K562 (cell line): ENCODE results near the gene MAPK13. TPM values are rescaled to one million over a fixed set of nuclear protein-coding genes. Genes with fewer than 3 reads are reported as not detected.
A peak's percentile ranks its signal among the peaks of the same experiment; 100 is the strongest.

ENCODE experiments used
- ADNP ChIP-seq: fragments of 200-800 bp; sonication (Bioruptor generic); IDR thresholded peaks from 2 replicates; pipeline ENCODE4 v1.6.1; 2016; ENCODE audit warnings: missing genetic modification characterization, missing compliant biosample characterization
- BCL6 ChIP-seq: fragments of 250-450 bp; sonication (Bioruptor Pico); IDR thresholded peaks from 2 replicates; pipeline ENCODE4 v1.4.0; 2020
- BDP1 ChIP-seq: IDR thresholded peaks from 3 replicates; pipeline ENCODE4 v1.6.1; 2011; ENCODE audit not compliant: insufficient read length, insufficient read depth
- BRF2 ChIP-seq: IDR thresholded peaks from 3 replicates; pipeline ENCODE4 v1.6.1; 2011; ENCODE audit warnings: borderline replicate concordance, mild to moderate bottlenecking; ENCODE audit not compliant: insufficient read length, insufficient read depth
- CBFA2T3 ChIP-seq: fragments of 450-650 bp; IDR thresholded peaks from 2 replicates; pipeline ENCODE4 v1.6.1; 2017
- CBFB ChIP-seq: sonication (generic); formaldehyde crosslinking; IDR thresholded peaks from 2 replicates; pipeline ENCODE4 v1.4.0; 2020; ENCODE audit warnings: mild to moderate bottlenecking, missing genetic modification reagents
- CCAR2 ChIP-seq: fragments of 200-400 bp; formaldehyde crosslinking; IDR thresholded peaks from 2 replicates; pipeline ENCODE4 v1.6.1; 2017; ENCODE audit warnings: mild to moderate bottlenecking, low read depth, low read length
- CSDE1 ChIP-seq, 2 experiments: fragments of 450-650 bp; IDR thresholded peaks; 2 replicates each; pipeline ENCODE4 v1.6.1; 2016; ENCODE audit warnings: mild to moderate bottlenecking in 1 of 2
- DACH1 ChIP-seq: fragments of 450-650 bp; IDR thresholded peaks from 2 replicates; pipeline ENCODE4 v1.6.1; 2018; ENCODE audit not compliant: partially characterized antibody
- DDX20 ChIP-seq: fragments of 450-650 bp; IDR thresholded peaks from 2 replicates; pipeline ENCODE4 v1.6.1; 2016; ENCODE audit warnings: missing genetic modification characterization, low read depth, mild to moderate bottlenecking, missing compliant biosample characterization, moderate library complexity
- E2F3 ChIP-seq: fragments of 250-450 bp; sonication (Bioruptor Pico); IDR thresholded peaks from 2 replicates; pipeline ENCODE4 v1.4.0; 2020; ENCODE audit warnings: mild to moderate bottlenecking
- ETS1 ChIP-seq: conservative IDR thresholded peaks from 2 replicates; pipeline ENCODE4 v1.6.1; 2011; ENCODE audit warnings: low read depth, mild to moderate bottlenecking, low read length; ENCODE audit not compliant: control insufficient read depth
- FOXJ3 ChIP-seq: sonication (generic); formaldehyde crosslinking; IDR thresholded peaks from 2 replicates; pipeline ENCODE4 v1.4.0; 2020; ENCODE audit warnings: mild to moderate bottlenecking, missing genetic modification reagents
- GABPA ChIP-seq: fragments of 200-800 bp; sonication (Bioruptor generic); conservative IDR thresholded peaks from 2 replicates; pipeline ENCODE4 v1.6.1; 2016; ENCODE audit warnings: low read depth, missing genetic modification characterization, missing compliant biosample characterization
- HMG20B ChIP-seq: fragments of 250-450 bp; sonication (Bioruptor Pico); IDR thresholded peaks from 2 replicates; pipeline ENCODE4 v1.5.0; 2021; ENCODE audit warnings: mild to moderate bottlenecking
- HNRNPLL ChIP-seq: fragments of 200-400 bp; formaldehyde crosslinking; IDR thresholded peaks from 2 replicates; pipeline ENCODE4 v1.6.1; 2017; ENCODE audit warnings: low read length, low read depth, mild to moderate bottlenecking; ENCODE audit not compliant: poor library complexity, severe bottlenecking
- JUNB ChIP-seq: fragments of 450-650 bp; formaldehyde crosslinking; conservative IDR thresholded peaks from 2 replicates; pipeline ENCODE4 v1.4.0; 2020; ENCODE audit warnings: mild to moderate bottlenecking
- MCM5 ChIP-seq: fragments of 450-650 bp; IDR thresholded peaks from 2 replicates; pipeline ENCODE4 v1.6.1; 2016; ENCODE audit warnings: low read depth
- NR4A1 ChIP-seq, 2 experiments: fragments of 250-450 bp in 1 of 2; fragments of 450-650 bp in 1 of 2; sonication (Bioruptor Pico) in 1 of 2; IDR thresholded peaks; 2 replicates each; pipeline versions ENCODE4 v1.4.0 to v1.6.1; 2016 to 2020; ENCODE audit warnings: mild to moderate bottlenecking in 2 of 2, missing compliant biosample characterization in 1 of 2, missing genetic modification characterization in 1 of 2, moderate library complexity in 1 of 2
- POLR2AphosphoS5 ChIP-seq: IDR thresholded peaks from 2 replicates; pipeline ENCODE4 v1.6.1; 2011; ENCODE audit warnings: mild to moderate bottlenecking, low read depth, low read length, moderate library complexity; ENCODE audit not compliant: control insufficient read depth, insufficient read depth
- TAF9B ChIP-seq: fragments of 450-650 bp; IDR thresholded peaks from 2 replicates; pipeline ENCODE4 v1.6.1; 2018; ENCODE audit warnings: mild to moderate bottlenecking; ENCODE audit not compliant: partially characterized antibody
- ZNF165 ChIP-seq: fragments of 250-450 bp; sonication (Bioruptor Pico); IDR thresholded peaks from 2 replicates; pipeline ENCODE4 v1.4.0; 2020; ENCODE audit warnings: borderline replicate concordance
- ZNF655 ChIP-seq: fragments of 250-450 bp; sonication (Bioruptor Pico); IDR thresholded peaks from 2 replicates; pipeline ENCODE4 v1.5.0; 2021
- polyA plus RNA-seq, 8 experiments: library from polyadenylated mRNA; depleted of rRNA in 4 of 8; stranded (reverse) in 5 of 8; unstranded in 3 of 8; fragments of >200 nt; fragmentation: Nextera tagmentation in 2 of 8; fragmentation: Illumina TruSeq in 1 of 8; extraction: Ambion mirVana in 2 of 8; extraction: Trizol in 1 of 8; gene quantifications; 2 replicates each; pipeline versions ENCODE4 v1.2.1 to v1.2.3, GENCODE V29; 2011 to 2014; ENCODE audit warnings: inconsistent platforms in 1 of 8, missing spikeins in 1 of 8
- total RNA-seq, 7 experiments: library from RNA; depleted of rRNA in 6 of 7; stranded (reverse); fragments of >200 nt in 6 of 7; fragmentation: Illumina TruSeq in 2 of 7; extraction: Trizol in 2 of 7; gene quantifications; 2 replicates each; pipeline versions ENCODE4 v1.2.1 to v1.2.3, GENCODE V29; 2011 to 2021; ENCODE audit warnings: low replicate concordance in 1 of 7

The MAPK13 gene
- total and polyA plus RNA-seq, 9 of the 15 experiments (the other 6 are each of a cell fraction or from before 2014, with no cell fraction given), result 0.03 to 2.3 (median 0.48) TPM; not detected in 1

GRCh38 chr6:36120979-36121786 is 9.1 kb upstream of the MAPK13 start (continued):
- TF ChIP-seq MCM5 (no peak), DDX20 (tag) (no peak), DACH1 (peak; percentile 77), CBFB (CRISPR knock-in tag) (no peak), BDP1 (no peak), E2F3 (CRISPR knock-in tag) (no peak), JUNB (no peak), ADNP (tag) (no peak), BCL6 (CRISPR knock-in tag) (no peak), CSDE1 (IDR thresholded peaks at IDR 0.05) (no peak), BRF2 (no peak), POLR2AphosphoS5 (0 out of 2 replicates have a peak, but pooled peaks have one; percentile 16), CCAR2 (no peak), ZNF165 (no peak), HNRNPLL (no peak), ETS1 (no peak), FOXJ3 (CRISPR knock-in tag) (no peak), NR4A1 (CRISPR knock-in tag; IDR thresholded peaks at IDR 0.05) (0 out of 2 replicates have a peak, but pooled peaks have one; percentile 57), NR4A1 (tag; IDR thresholded peaks at IDR 0.05) (no peak), GABPA (no peak), ZNF655 (CRISPR knock-in tag) (no peak), CBFA2T3 (peak; percentile 51), HMG20B (CRISPR knock-in tag) (no peak), TAF9B (peak; percentile 34)
